Activated CD8-positive, alpha-beta memory T cell treated with anti-CD3 and anti-CD28 coated beads, Interleukin-2, amount 50 U/mL, for 24 hours (primary cell): ENCODE measurements around the gene RRAD.

ENCODE experiments used
- DNase-seq: peaks from one replicate; pipeline ENCODE4 v3.0.0-alpha.2; 2020; ENCODE audit errors: extremely low read depth

RRAD gene

DNA sequence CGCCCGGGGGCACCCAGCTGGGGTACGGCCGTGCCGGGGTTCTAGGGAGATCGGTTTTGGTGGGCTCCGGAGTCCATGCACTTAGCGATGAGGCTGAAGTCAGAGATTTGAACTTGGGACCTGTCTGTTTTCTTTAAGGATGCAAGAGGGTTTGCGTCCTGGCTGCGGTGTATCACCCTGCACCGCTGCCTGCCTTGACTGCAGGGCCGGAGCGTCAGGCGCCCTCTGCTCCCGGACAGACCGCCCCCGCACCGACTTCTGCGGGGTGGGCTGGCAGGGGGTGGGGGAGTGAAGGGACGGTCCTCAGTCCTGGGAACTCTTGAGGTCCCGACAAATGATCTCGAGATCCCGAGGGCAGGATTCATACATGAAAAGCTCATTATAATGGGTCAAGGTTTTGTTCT lies 44.3 kb downstream of the RRAD start:
- DNase-seq = no peak

DNA sequence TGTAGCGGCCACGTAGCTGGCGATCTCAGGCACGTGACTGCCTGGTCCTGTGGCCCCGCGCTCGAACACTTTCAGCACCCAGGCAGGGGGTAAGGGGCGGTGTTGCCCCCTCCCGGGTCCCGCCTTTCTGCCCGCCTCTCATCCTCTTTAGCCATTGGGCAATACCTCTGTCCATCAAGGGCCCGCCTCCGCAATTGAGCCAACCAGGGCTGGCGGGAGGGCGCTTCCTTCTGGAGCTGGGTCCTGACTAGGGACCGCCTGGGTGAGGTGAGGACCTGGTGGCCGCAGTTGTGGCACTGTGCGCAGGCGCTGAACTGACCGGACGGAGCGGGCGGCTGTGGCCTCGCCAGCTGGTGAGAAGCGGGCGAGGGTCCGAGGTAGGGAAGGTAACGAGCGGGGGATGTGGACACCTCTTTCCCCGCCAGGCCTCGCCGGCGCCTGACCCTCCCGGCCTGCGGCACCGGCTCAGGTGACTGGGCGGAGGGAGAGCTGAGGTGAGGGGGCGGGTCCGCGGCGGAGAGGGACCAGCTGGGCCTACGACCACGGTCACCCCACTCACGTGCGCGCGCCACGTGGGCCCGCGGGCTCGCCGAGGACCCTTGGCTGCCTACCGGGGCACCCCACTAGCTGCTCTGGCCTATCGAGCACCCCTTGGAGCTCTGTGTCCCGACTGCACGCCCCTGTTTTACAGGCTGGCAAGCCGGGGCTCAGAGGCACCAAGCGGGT lies 44.9 kb downstream of the RRAD start, which contains the start of gene PDP2:
Gene PDP2, plus strand, starts transcription at position 228 of the 726 bp plus-strand sequence. CDS start 3,770 bp downstream, outside the sequence.
- DNase-seq = peak; percentile 82

DNA sequence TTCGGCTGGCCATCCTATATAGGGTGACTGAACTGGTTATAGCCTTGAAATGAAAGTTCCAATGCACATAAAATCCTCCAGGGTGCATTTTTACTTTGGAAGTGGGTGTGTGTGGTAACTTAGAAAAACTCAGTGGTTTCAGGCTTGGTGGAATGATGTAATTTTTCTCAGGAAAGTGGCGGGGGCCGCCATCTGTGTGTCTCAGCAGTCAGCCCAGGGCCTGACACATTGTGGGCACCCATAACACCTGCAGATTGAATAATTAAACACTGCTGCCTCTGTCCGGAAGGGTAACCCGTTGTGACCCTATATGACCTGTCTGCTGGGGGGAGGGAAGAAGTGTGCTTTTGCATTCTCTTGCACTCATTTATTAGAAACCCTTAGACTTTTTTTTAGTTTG lies 47.3 kb downstream of the RRAD start:
- peak; percentile 35 for DNase-seq

GRCh38 chr16:66874079-66874775 lies 51.1 kb downstream of the RRAD start:
- DNase-seq = no peak

GRCh38 chr16:66873685-66874055 lies 51.7 kb downstream of the RRAD start:
- DNase-seq = no peak

GRCh38 chr16:66872943-66873684 lies 52.2 kb downstream of the RRAD start:
- peak; percentile 84 for DNase-seq

GRCh38 chr16:66872559-66872942 lies 52.8 kb downstream of the RRAD start:
- DNase-seq = no peak

DNA sequence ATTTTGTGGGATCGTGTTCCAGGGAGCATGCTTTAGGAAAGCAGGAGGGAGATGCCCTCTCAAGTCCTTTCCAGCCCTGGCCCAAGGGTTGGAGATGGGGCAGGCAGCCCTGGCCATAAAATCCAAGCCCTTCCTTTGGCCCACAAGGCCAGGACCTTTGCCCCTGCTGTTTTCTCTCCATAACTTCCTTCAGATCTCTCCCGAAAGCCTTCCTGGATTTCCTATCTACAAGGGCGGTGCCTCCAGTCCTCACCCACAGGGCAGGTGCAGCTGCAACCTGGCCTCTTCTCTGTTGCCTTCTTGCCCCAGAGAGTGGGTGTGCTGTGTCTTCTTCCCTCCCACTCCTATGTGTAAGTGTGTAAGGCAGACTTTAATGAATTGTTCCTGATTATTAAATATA lies 53.5 kb downstream of the RRAD start:
- DNase-seq = no peak
